ENCODE data around the gene PGAM1.
A peak's percentile ranks its signal among the peaks of the same experiment; 100 is the strongest.
"Not testable (repeated sequence)": the region's sequence is repeated elsewhere in the genome, so short reads cannot be mapped to it uniquely, and the experiment has no call there.

Gene PGAM1

DNA sequence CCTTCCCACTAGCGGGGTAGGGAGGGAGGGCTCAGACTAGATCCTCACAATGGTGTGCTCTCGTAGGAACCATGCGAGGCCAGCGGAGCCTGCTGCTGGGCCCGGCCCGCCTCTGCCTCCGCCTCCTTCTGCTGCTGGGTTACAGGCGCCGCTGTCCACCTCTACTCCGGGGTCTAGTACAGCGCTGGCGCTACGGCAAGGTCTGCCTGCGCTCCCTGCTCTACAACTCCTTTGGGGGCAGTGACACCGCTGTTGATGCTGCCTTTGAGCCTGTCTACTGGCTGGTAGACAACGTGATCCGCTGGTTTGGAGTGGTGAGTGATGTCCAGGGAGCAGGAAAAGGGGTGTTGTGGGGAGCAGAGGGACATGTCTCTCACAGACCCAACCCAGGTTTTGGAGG is 25.6 kb downstream of the PGAM1 start:
- no peak overlapping the region for H3K4me3 ChIP-seq (ENCODE audit: low read length)
- no peak for DNase-seq (ENCODE audit: low read depth, low spot score)

DNA sequence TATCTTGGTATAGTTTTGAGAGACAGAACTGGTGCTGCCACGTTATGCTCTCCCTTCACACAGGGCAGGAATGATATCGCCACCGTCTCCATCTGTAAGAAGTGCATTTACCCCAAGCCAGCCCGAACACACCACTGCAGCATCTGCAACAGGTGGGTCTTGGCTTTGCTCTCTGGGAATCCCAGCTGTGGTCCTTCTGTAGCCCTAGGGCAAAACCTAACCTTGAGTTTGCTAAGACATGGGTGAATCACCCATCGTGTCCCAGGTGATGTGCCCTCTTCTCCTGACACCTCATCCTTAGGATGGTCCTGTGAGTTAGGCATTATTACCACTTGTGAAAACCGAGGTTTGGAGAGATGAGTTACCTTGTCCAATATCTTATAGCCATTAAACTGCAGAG is 26.4 kb downstream of the PGAM1 start:
- no peak overlapping the region for H3K4me3 ChIP-seq (ENCODE audit: low read length)
- no peak for DNase-seq (ENCODE audit: low read depth, low spot score)

DNA sequence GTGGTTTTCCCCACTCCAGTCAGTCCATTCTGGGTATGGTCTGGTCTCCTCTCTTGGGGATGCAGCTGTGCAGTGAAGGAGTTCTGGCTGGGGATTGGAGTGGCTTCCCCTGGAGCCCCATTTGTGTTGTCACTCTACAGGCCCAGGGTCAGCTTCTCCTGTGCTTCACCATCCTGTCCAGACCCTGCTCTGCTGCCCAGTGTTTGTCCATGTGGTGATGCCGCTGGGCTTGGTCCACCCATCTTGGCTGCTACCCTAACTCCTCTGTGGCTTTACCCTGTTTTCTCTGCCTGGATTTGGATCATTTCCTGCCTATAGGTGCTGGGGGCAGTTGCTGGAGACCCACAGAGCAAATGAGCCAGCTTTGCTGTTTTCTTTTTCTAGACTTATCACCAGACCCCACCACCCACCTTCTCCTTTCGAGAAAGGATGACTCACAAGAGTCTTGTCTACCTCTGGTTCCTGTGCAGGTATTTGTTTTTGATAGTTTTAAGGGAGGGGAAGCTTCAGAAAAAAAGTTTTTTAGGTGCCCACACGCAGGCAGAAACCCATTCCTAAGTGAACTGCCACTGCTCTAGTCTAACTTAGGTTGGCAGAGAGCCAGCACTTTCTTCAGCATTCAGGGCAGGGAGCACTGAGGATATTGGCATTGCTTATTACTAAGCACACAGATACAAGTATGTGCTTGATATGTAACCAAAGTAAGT is 28.5 kb downstream of the PGAM1 start:
- DNase-seq (ENCODE audit: low read depth, low spot score), result no peak
- no peak overlapping the region for H3K4me3 ChIP-seq (ENCODE audit: low read length)

DNA sequence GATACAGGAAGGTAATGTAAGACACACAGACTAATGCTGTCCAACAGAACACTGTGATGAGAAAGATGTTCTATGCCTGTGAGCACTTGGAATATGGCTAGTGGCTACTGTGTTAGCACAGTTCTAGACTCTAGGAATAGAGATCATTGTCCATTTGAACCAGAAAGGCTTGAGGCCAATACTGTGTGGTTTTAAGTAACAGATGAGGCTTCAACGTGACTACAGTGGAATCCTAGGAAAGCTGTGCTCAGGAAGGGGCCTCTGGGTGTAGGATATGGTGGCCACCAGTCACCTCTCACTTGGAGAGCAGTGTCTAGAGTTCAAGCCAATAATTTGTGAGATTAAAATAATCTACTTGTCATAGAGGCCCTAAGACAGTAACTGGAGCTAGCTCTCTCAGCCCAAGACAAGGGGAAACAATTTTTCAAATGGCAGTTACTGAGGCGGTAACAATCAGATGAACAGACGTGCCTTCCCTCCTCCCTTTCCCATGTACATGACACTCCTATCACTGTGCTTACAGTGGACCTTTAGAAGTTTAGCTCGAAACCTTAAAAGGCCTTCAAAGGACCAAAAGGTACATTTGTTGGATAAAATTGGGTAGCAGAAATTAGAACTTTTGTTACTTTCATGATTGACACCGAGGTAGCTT is 30.2 kb downstream of the PGAM1 start:
- H3K4me3 ChIP-seq (ENCODE audit: low read length), result no peak overlapping the region
- DNase-seq (ENCODE audit: low read depth, low spot score), result no peak

DNA sequence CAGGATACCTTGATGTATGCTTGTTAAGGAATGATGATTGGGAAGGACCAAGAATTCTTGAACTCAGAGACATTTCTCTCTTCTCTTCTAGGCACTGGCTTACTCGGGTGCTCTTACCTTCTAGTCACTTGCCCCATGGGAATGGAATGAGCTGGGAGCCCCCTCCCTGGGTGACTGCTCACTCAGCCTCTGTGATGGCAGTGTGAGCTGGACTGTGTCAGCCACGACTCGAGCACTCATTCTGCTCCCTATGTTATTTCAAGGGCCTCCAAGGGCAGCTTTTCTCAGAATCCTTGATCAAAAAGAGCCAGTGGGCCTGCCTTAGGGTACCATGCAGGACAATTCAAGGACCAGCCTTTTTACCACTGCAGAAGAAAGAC is 30.7 kb downstream of the PGAM1 start:
- H3K4me3 ChIP-seq (ENCODE audit: low read length), result no peak overlapping the region
- DNase-seq (ENCODE audit: low read depth, low spot score), result no peak

DNA sequence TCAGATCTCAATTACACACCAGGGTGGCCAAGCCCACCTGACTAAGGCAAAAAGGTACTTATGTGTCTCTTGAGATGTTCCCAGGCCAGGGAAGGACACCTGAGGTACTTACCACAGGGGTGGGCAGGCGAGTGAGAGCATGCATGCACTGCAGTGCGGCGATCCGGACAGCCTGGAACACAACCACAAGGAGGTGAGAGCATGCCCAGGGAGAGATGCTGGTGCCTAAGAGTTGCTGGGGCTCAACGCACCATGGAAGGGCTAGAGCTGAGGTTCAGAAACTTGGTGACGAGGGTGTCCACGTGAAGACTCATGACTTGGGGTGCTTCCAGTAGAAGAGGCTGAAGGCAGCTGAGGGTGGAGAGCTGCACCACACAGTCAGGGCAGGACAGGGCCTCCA is 33.1 kb downstream of the PGAM1 start:
- H3K4me3 ChIP-seq (ENCODE audit: low read length), result no peak overlapping the region
- no peak for DNase-seq (ENCODE audit: low read depth, low spot score)

DNA sequence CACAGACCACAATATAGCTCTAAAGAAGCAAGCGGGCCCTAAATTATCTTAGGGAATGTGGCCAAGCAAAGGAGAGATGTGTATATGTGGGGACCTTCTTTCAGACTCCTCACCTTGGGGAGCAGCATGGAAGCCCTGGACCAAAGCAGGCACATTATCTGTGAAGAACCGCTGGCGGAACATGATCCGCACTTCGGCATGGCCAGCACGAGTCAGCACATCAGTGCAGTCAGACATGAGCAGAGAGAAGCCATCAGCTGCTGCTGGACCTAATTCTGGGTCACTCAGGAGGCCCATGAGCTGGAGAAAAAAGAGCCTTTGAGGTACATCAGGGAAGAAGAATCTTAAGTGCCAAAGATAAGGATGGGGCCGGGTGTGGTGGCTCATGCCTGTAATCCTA is 33.9 kb downstream of the PGAM1 start:
- no peak for DNase-seq (ENCODE audit: low read depth, low spot score)
- no peak overlapping the region for H3K4me3 ChIP-seq (ENCODE audit: low read length)

DNA sequence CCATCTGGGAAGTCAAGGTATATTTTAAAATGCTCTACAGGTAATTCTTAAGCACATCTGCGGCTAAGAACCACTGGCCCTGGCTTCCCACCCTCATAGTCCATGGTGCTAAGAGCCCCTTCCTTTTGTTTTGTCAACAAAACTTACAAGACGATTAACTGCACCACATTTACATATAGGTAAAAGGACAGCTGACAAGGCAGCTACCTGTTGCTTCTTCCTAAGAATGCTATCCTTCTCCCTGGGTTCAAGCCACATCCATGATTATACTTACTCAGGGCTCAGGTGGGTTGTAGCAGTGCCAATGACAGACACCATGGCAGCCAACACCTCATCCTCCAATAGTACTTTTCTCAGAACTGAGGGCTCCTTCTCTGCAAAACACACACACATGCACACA is 36.3 kb downstream of the PGAM1 start:
- H3K4me3 ChIP-seq (ENCODE audit: low read length), result no peak overlapping the region
- no peak for DNase-seq (ENCODE audit: low read depth, low spot score)

DNA sequence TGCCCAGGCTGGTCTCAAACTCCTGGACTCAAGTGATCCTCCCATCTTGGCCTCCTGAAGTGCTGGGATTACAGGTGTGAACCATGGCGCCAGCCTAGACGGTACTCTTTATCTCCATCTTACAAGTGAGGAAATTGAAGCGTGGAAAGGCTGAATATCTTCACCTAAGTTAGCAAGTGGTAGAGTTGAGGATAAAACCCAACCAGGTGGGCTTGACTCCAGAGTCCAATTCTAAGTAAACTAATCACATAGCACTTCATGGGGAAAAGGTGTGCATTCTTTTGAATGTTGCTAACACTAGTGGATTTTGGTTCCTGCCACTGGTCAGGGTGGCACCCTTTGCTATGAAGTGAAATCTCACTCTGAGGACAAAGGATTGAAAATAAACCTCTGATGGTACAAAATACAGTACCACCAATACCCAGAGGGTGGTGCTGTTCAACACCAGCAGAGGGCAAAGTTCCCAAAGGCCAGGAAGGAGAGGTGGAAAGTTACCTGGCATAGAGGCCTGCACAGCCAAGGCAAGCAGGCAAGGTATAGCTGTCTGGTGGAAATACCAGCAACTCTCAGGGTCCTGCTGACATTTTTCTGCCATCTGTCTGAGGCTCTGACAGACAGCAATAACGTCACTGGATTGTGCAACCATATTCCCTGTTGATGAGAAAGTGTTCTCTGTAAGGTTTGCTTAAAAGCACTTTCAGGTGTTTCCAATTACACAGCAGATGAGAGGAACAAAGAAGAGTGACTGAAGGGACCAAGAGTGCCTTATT is 37.6 kb downstream of the PGAM1 start:
- no peak overlapping the region for H3K4me3 ChIP-seq (ENCODE audit: low read length)
- DNase-seq (ENCODE audit: low read depth, low spot score), result peak; percentile 32

DNA sequence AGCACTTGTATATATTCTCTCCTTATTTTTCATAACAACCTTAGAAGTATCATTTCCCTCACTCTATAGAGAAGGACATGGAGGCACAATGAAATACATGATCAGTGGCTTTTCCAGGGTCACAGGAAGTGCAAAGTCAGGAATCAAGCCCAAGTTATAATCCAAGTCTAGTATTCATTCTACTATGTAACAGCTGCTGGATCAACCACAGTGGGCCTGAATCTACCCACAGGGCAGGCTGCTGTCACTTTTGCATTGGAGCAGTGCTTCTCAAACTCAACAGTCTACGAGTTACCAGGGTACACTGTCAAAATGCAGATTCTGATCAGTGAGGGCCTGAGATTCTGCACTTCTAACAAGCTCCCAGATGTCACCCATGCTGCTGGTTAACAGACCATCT is 38.2 kb downstream of the PGAM1 start:
- DNase-seq (ENCODE audit: low read depth, low spot score), result no peak
- no peak overlapping the region for H3K4me3 ChIP-seq (ENCODE audit: low read length)

DNA sequence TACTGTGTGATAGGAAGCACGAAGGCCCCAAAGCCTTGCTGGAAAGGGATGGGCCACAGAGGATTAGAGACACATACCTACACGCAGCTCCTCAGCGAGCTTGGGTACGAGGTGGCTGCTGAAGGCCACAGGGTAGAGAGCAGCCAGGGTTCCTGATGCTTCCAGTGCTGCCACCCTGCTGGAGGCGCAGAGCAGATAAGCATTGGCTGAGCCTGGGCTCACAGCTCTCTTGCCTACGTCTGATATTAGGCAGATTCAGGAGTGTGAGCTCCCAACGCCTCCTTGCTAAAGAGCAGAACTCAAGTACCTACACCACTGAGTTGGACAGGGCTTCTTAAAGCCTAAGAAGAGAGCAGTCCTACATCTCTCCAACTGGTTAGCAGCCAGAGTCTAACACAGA is 40.0 kb downstream of the PGAM1 start:
- H3K4me3 ChIP-seq (ENCODE audit: low read length), result no peak overlapping the region
- no peak for DNase-seq (ENCODE audit: low read depth, low spot score)

DNA sequence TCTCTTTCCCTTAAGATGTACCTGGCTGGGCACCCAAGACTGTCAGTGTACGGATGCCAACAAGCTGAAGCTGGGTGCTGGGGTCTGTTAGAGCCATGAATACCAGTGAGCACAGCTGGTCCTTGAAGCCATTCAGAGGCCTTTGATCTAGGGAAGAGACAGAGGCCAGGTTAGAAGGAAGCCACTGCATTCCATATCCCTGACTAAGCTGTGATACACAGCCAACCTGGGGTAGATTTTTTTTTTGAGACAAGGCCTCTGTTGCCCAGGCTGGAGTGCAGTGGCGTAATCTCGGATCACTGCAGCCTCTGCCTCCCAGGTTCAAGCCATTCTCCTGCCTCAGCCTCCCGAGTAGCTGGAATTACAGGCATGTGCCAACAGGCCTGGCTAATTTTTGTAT is 40.8 kb downstream of the PGAM1 start:
- no peak overlapping the region for H3K4me3 ChIP-seq (ENCODE audit: low read length)
- no peak for DNase-seq (ENCODE audit: low read depth, low spot score)

DNA sequence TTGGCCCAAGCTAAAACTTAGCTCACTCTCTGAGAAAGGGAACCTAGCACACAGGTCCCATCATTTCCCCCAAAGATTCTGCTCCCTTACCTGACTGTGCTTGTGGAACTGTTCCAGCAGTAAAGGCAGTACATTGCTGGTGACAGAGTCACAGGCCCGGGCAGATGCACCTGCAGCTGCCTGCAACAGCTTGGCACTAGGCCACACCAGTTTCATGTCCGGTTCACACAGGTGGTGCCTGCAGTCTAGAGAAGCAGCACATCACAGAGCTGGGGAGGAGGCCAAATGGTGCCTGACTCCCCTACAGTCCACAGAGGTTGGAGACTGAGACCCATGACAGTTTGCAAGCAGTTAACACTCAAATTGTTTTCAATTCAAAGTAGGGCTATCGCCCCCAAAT is 42.2 kb downstream of the PGAM1 start:
- DNase-seq (ENCODE audit: low read depth, low spot score), result peak; percentile 54
- no peak overlapping the region for H3K4me3 ChIP-seq (ENCODE audit: low read length)

DNA sequence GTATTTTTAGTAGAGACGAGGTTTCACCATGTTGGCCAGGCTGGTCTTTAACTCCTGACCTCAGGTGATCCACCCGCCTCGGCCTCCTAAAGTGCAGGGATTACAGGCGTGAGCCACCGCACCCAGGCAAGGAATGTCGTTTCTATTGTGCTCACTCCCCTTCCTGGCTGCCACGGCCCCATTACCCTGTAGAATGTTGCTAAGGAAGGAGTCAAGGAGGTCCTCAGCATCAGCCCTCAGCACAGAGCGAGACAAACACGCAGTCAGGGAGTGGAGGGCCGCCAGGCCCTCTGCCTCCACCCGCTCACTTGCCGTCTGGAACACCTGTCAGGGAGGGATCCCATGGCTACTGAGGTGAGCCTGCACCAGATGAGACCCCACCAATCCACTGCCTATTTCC is 42.8 kb downstream of the PGAM1 start:
- DNase-seq (ENCODE audit: low read depth, low spot score), result not testable (repeated sequence)

DNA sequence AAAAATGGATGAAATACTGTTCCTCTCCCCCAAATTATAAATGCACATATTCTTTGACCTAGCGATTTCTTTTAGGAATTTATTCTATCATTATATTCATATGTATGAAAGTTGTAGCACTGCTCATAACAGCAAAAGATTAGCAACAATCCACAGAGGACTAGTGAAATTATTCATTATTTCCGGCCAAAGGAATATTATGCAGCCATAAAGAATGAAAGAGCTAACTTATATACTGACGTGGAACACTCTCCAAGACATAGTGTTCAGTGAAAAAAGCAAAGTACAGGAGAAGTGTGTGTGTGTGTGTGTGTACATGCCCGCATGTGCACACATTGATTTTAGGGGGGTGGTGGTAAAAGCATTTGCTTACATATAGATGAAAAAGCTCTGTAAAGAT is 48.9 kb downstream of the PGAM1 start:
- DNase-seq (ENCODE audit: low read depth, low spot score), result no peak

More for the DNA sequence above, 42.8 kb downstream of the PGAM1 start:
- H3K4me3 ChIP-seq (ENCODE audit: low read length), result not testable (repeated sequence)

DNA sequence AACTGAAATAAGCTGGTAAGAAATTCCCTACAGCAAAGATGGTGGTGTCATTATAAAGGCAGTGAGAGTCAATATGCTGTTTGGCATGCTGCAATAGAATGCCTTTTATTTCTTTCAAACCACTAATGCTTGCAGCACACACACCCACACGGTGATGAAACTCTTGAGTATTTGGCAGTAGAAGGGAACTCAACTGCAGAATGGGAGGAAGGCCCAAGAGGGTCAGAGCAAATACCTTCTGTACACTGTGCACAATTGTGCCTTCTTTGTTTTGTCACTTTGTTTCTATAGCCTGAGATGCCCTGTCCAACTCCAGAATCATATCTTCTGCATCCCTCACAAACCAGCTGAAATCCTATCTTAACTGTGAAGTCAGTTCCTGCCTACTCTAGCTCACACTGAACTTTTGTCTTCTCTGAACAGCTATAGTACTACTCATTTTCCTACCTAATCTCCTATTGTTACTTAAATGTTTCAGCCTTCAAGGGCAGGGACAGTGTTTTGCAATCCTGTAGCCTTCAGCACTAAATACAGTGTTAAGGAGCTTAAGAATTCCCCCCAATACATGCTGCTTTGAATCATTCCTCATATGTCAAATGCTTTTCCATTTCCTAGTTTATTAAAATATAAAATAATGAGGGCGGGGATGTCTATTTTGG is 50.1 kb downstream of the PGAM1 start:
- DNase-seq (ENCODE audit: low read depth, low spot score), result no peak
- no peak overlapping the region for H3K4me3 ChIP-seq (ENCODE audit: low read length)

More for the DNA sequence above, 48.9 kb downstream of the PGAM1 start:
- no peak overlapping the region for H3K4me3 ChIP-seq (ENCODE audit: low read length)

DNA sequence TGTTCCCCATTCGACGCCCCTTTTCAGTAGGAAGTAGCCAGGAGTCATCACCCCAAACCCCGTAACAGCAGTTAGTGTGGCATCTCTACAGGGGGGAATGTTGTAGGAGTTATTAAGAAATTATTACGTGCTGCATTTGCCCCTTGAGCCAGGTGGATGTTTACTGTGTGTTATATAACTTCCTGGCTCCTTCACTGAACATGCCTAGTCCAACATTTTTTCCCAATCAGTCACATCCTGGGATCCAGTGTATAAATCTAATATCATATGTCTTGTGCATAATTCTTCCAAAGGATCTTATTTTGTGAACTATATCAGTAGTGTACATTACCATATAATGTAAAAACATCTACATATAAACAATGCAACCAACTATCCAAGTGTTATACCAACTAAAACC is 53.4 kb downstream of the PGAM1 start:
- DNase-seq (ENCODE audit: low read depth, low spot score); H3K4me3 ChIP-seq (ENCODE audit: low read length): not testable (repeated sequence)

DNA sequence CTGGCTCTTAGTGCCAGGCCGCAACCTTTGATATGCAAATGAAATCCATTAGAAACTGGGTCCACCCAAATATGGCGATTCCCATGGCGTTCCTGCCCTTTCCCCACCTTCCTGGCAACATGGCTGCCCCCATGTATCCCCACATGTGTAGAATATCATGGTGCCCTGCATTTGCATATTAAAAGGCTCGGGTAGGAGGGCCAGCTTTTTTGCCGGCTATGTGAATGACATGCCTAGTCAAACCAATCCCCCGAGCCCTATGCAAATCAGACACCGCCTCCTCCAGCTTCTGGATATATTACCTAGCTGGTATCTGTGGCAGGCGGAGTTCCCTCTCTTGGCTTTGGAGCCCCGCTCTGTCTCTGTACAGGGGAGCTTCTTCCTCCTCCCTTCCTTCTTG is 53.9 kb downstream of the PGAM1 start:
- H3K4me3 ChIP-seq (ENCODE audit: low read length), result no peak overlapping the region
- DNase-seq (ENCODE audit: low read depth, low spot score), result no peak

DNA sequence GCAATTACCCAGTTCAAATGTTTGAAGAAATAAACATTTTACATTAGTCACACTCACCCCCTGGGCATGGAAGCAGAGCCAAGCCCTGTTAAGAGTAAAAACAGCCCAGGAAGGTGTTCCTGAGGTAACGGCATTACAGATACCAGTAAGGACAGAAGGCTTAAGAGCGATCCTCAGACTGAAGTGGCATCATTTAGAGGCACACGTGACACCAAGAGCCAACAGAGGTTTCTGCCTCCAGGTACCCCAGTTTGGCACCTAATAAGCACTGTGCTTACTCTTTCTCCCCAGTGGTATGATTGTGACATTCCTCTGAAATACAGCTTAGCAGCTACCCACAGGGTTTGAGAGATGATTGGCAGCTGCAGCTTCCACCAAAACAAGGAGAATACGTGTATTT is 55.1 kb downstream of the PGAM1 start:
- H3K4me3 ChIP-seq (ENCODE audit: low read length), result no peak overlapping the region
- no peak for DNase-seq (ENCODE audit: low read depth, low spot score)

DNA sequence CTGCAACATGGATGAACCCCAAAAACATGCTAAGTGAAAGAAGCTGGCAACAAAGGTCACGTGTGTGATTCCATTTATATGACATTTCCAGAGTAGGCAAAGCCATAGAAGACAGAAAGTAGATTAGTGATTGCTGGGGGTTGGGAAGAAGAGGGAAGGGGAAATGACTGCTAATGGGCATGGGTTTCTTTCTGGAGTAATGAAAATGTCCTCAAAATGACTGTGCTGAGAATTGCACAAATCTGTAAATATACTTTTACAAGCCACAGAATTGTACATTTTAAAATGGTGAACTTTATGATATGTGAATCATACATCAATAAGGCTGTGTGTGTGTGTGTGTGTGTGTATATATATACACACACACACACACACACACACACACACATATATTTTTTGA is 56.4 kb downstream of the PGAM1 start:
- no peak for DNase-seq (ENCODE audit: low read depth, low spot score)
- no peak overlapping the region for H3K4me3 ChIP-seq (ENCODE audit: low read length)

Data from Jurkat, Clone E6-1 (cell line).